ENCODE measurements around the gene SERINC5. TPM values are rescaled to one million over a fixed set of nuclear protein-coding genes. Genes with fewer than 3 reads are reported as not detected.

SERINC5 gene
- total RNA-seq, 1 experiment from 2014 or later = 128 TPM

- H3K4me1 Mint-ChIP-seq = peaks cover 3% of the 10 kb centered on the region; the same call in 1 of the 2 replicates
- ChIA-PET CTCF (no interaction called here), POLR2A (no interaction called here)
- no peaks in the 10 kb centered on the region for H3K9me3 Mint-ChIP-seq
- H3K4me3 Mint-ChIP-seq = no peak overlapping the region
- TF ChIP-seq MAX (CRISPR knock-in tag; IDR thresholded peaks at IDR 0.05) = no peak
- H3K27ac Mint-ChIP-seq = no peak overlapping the region
- H3K27me3 Mint-ChIP-seq (ENCODE audit: low read depth) = no peaks in the 10 kb centered on the region
- no peaks in the 10 kb centered on the region for H3K36me3 Mint-ChIP-seq
- ATAC-seq = no peak
- DNase-seq (ENCODE audit: low spot score) = no peak
Observed at GRCh38 chr5:80077051-80077714, 178.7 kb downstream of the SERINC5 start.

- H3K36me3 Mint-ChIP-seq = no peaks in the 10 kb centered on the region
- no peaks in the 10 kb centered on the region for H3K9me3 Mint-ChIP-seq
- CTCF ChIA-PET = no interaction called here
- ATAC-seq (no peak), DNase-seq (ENCODE audit: low spot score) (no peak)
- H3K4me1 Mint-ChIP-seq = peaks cover 3% of the 10 kb centered on the region; the same call in 1 of the 2 replicates
- no peak overlapping the region for H3K27ac Mint-ChIP-seq
- H3K4me3 Mint-ChIP-seq = no peak overlapping the region
- no peak for TF ChIP-seq SMAD3 (CRISPR knock-in tag; IDR thresholded peaks at IDR 0.05; ENCODE audit: borderline replicate concordance)
- TF ChIP-seq ATF2 (CRISPR knock-in tag; IDR thresholded peaks at IDR 0.05; ENCODE audit: borderline replicate concordance, low read depth) = no peak
- no peak for TF ChIP-seq ZNF281 (CRISPR knock-in tag; IDR thresholded peaks at IDR 0.05)
- no peak for TF ChIP-seq SOX15 (CRISPR knock-in tag; IDR thresholded peaks at IDR 0.05)
- TF ChIP-seq NFATC4 (CRISPR knock-in tag; IDR thresholded peaks at IDR 0.05) = no peak
- TF ChIP-seq ZMAT4 (CRISPR knock-in tag; IDR thresholded peaks at IDR 0.05) = no peak
- TF ChIP-seq JUN (CRISPR knock-in tag; IDR thresholded peaks at IDR 0.05) = no peak
- no peak for TF ChIP-seq CDX4 (CRISPR knock-in tag; IDR thresholded peaks at IDR 0.05; ENCODE audit: borderline replicate concordance)
- no peak for TF ChIP-seq ARID4B (CRISPR knock-in tag; IDR thresholded peaks at IDR 0.05; ENCODE audit: borderline replicate concordance)
- TF ChIP-seq GRHL2 (CRISPR knock-in tag; IDR thresholded peaks at IDR 0.05; ENCODE audit: insufficient replicate concordance, severe bottlenecking) = no peak
- no peak for TF ChIP-seq AFF4 (CRISPR knock-in tag; IDR thresholded peaks at IDR 0.05; ENCODE audit: borderline replicate concordance)
- no peaks in the 10 kb centered on the region for H3K27me3 Mint-ChIP-seq (ENCODE audit: low read depth)
- POLR2A ChIA-PET = no interaction called here
Observed at GRCh38 chr5:80076131-80077050, 179.5 kb downstream of the SERINC5 start.

All from WTC11 (cell line).